ENCODE data around the gene CD247.

The CD247 gene

DNA sequence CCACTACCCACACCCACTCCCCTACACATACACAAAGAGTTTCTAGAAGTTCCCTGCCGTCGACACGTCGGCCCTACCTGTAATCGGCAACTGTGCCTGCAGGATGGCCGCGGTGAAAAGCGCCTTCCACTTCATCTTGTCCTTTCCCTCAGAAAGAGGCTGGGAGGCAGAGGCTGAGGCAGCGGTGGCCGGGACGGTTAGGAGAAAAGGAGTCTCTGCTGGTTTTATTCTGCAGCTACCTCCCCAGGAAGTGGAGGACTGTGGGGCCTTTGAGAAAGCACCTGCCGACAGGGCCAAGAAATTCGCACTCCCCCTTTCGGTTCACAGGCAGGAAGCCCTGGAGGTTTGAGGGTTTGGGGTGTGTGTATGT lies at the start of gene CD247:
CD247 (minus strand) TSS at position 199 of the 370 bp plus-strand sequence; CDS start at position 135, 64 bp downstream.
- DNase-seq (ENCODE audit: low spot score): peak; percentile 47
- TF ChIP-seq, protein P1, sequence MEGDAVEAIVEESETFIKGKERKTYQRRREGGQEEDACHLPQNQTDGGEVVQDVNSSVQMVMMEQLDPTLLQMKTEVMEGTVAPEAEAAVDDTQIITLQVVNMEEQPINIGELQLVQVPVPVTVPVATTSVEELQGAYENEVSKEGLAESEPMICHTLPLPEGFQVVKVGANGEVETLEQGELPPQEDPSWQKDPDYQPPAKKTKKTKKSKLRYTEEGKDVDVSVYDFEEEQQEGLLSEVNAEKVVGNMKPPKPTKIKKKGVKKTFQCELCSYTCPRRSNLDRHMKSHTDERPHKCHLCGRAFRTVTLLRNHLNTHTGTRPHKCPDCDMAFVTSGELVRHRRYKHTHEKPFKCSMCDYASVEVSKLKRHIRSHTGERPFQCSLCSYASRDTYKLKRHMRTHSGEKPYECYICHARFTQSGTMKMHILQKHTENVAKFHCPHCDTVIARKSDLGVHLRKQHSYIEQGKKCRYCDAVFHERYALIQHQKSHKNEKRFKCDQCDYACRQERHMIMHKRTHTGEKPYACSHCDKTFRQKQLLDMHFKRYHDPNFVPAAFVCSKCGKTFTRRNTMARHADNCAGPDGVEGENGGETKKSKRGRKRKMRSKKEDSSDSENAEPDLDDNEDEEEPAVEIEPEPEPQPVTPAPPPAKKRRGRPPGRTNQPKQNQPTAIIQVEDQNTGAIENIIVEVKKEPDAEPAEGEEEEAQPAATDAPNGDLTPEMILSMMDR (IDR thresholded peaks at IDR 0.05; ENCODE audit: borderline replicate concordance, control extremely low read depth, extremely low read depth, insufficient read depth, missing control alignments): no peak
- in situ Hi-C loops (cut with MboI; ENCODE audit: low sequenced_read_pairs, unreplicated experiment): no loop called here

- TF ChIP-seq, protein P1 (IDR thresholded peaks at IDR 0.05; ENCODE audit: borderline replicate concordance, control extremely low read depth, extremely low read depth, insufficient read depth, missing control alignments): no peak
- in situ Hi-C loops (cut with MboI; ENCODE audit: low sequenced_read_pairs, unreplicated experiment): no loop called here
- DNase-seq (ENCODE audit: low spot score): no peak
Observed at GRCh38 chr1:167567663-167568062, 49.3 kb upstream of the CD247 start.

DNA sequence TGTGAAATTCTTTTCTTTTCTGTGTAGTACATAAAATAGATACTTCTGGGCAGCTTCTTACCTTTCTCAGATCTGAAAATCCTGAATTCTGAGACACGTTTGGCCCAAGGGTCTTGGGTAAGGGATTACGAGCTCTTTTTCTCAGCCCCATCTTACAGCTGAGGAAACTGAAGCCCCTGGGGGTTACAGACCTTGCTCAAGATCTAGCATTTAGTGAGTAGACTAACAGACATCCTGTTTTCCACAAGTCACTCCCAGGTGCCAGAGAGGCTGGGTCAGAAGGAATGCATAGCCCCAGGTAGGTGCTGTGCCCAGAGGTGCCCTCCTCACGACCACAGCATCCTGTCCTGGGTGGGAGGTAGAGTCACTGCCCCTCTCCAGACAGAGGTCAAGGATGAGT lies 48.4 kb upstream of the CD247 start:
- TF ChIP-seq, protein P1 (IDR thresholded peaks at IDR 0.05; ENCODE audit: borderline replicate concordance, control extremely low read depth, extremely low read depth, insufficient read depth, missing control alignments): no peak
- in situ Hi-C loops (cut with MboI; ENCODE audit: low sequenced_read_pairs, unreplicated experiment): no loop called here
- DNase-seq (ENCODE audit: low spot score): no peak

GRCh38 chr1:167565922-167566321 lies 47.6 kb upstream of the CD247 start:
- DNase-seq (ENCODE audit: low spot score): no peak
- in situ Hi-C loops (cut with MboI; ENCODE audit: low sequenced_read_pairs, unreplicated experiment): no loop called here
- TF ChIP-seq, protein P1 (IDR thresholded peaks at IDR 0.05; ENCODE audit: borderline replicate concordance, control extremely low read depth, extremely low read depth, insufficient read depth, missing control alignments): no peak

- TF ChIP-seq, protein P1 (IDR thresholded peaks at IDR 0.05; ENCODE audit: borderline replicate concordance, control extremely low read depth, extremely low read depth, insufficient read depth, missing control alignments): no peak
- in situ Hi-C loops (cut with MboI; ENCODE audit: low sequenced_read_pairs, unreplicated experiment): no loop called here
- DNase-seq (ENCODE audit: low spot score): no peak
Observed at GRCh38 chr1:167564612-167565270, 46.4 kb upstream of the CD247 start.

DNA sequence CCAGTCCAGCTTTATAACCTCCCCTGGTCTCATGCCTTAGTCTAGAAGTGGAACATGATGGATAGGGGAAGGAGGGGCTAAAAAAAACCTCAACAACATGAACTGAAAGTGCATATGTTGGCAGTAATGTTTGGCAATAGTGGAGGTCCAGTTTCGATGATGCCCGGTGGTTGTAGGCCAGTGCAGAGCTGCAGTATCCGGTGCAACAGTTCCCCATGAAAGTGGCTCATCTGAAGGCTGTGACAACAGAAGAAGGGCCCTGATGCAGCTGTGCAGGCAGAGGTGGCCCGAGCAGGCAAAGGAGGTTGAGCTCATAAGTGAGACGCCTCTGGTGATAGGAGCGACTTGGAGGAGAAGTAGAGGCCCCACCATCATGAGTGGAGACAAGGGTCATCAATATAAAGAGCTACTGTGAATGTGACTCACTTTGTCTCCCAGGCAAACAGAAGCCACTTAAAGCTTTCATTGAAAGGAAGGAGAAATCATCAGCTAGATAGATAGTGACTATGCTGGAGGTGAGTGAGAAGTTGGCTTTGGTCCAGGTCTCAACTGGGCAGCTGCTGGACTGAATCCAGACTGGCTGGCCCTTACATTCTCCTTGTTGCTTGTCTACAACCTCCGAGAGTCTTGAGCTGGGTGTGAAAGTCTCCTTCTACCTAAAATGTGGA lies 45.4 kb upstream of the CD247 start:
- in situ Hi-C loops (cut with MboI; ENCODE audit: low sequenced_read_pairs, unreplicated experiment): no loop called here
- TF ChIP-seq, protein P1 (IDR thresholded peaks at IDR 0.05; ENCODE audit: borderline replicate concordance, control extremely low read depth, extremely low read depth, insufficient read depth, missing control alignments): no peak
- DNase-seq (ENCODE audit: low spot score): no peak
